Loucy (cell line): ENCODE results near the gene LARP4.

Experiments
- EZH2phosphoT487 ChIP-seq: fragments of 200-600 bp; IDR thresholded peaks from 2 replicates; pipeline ENCODE4 v1.6.1; 2018; ENCODE audit warnings: antibody characterized with exemption, mild to moderate bottlenecking, moderate library complexity, borderline replicate concordance
- TF ChIP-seq, protein P1 (sequence below): fragments of 200-600 bp; sonication (generic); conservative IDR thresholded peaks from 2 replicates; pipeline ENCODE4 v1.5.1; 2014; ENCODE audit warnings: mild to moderate bottlenecking, antibody characterized with exemption, low read length

DNA sequence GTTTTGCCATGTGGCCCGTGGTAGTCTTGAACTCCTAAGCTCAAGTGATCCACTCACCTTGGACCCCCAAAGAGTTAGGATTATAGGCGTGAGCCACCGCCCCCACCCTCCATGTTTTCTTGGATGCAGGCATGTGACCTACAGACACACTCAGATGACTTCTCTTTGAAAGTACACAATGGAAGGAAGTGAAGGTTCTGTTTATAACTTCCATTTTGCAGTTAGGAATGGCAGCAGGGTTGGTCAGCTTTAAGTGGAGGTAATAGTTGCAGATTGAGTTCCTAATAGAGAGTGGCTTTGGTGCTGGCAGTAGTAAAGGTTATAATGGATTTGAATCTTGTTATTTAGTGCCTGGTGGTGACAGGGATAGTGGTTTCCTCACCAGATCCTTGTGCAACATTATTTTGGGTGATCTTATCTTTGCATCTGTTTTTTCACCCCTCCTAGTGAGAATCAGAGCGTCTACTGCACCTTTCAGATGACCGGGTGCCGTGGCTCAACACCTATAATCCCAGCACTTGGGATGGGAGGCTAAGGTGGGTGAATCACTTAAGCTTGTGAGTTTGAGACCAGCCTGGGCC lies 15.3 kb downstream of the LARP4 start:
- TF ChIP-seq, protein P1, sequence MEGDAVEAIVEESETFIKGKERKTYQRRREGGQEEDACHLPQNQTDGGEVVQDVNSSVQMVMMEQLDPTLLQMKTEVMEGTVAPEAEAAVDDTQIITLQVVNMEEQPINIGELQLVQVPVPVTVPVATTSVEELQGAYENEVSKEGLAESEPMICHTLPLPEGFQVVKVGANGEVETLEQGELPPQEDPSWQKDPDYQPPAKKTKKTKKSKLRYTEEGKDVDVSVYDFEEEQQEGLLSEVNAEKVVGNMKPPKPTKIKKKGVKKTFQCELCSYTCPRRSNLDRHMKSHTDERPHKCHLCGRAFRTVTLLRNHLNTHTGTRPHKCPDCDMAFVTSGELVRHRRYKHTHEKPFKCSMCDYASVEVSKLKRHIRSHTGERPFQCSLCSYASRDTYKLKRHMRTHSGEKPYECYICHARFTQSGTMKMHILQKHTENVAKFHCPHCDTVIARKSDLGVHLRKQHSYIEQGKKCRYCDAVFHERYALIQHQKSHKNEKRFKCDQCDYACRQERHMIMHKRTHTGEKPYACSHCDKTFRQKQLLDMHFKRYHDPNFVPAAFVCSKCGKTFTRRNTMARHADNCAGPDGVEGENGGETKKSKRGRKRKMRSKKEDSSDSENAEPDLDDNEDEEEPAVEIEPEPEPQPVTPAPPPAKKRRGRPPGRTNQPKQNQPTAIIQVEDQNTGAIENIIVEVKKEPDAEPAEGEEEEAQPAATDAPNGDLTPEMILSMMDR: no peak
- no peak for TF ChIP-seq EZH2phosphoT487
